GM19324 (cell line): ENCODE results near the gene ELOVL4.

Experiments
- ATAC-seq: cut with Tn5 transposase; IDR thresholded peaks from one replicate; pipeline ENCODE4 v1.9.1; 2021; ENCODE audit warnings: mild to moderate bottlenecking, moderate library complexity; ENCODE audit not compliant: unreplicated experiment, low FRiP score

ELOVL4 gene

GRCh38 chr6:79922018-79922417, 25.3 kb downstream of the ELOVL4 start:
- no peak for ATAC-seq

GRCh38 chr6:79913369-79913768, 34.0 kb downstream of the ELOVL4 start:
- ATAC-seq: no peak

DNA sequence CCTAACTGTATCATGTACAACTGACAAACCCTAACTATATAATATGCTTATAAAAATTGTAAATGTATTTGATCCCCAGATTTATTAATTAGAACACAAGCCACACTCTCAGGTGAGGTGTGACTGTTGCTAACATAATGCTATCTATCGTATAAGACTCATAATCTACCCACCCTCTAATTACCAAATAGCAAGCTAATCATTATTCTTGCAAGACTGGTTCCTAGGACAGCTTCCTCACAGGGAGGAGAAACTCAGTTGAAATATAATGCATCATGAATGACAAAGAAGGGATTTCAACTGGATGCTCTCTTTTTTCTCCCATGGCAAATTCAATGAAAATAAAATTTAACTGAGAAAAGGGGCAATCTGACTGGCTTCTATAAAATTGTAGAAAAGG, 35.4 kb downstream of the ELOVL4 start:
- ATAC-seq: no peak

GRCh38 chr6:79909517-79909916, 37.8 kb downstream of the ELOVL4 start:
- no peak for ATAC-seq

GRCh38 chr6:79902046-79902445, 45.3 kb downstream of the ELOVL4 start:
- ATAC-seq: no peak

GRCh38 chr6:79898076-79898475, 49.3 kb downstream of the ELOVL4 start:
- ATAC-seq: no peak

- no peak for ATAC-seq
Measured at GRCh38 chr6:79896075-79896449, 51.3 kb downstream of the ELOVL4 start.

GRCh38 chr6:79895382-79896074, 51.8 kb downstream of the ELOVL4 start:
- no peak for ATAC-seq

GRCh38 chr6:79894939-79895338, 52.4 kb downstream of the ELOVL4 start:
- ATAC-seq: no peak

DNA sequence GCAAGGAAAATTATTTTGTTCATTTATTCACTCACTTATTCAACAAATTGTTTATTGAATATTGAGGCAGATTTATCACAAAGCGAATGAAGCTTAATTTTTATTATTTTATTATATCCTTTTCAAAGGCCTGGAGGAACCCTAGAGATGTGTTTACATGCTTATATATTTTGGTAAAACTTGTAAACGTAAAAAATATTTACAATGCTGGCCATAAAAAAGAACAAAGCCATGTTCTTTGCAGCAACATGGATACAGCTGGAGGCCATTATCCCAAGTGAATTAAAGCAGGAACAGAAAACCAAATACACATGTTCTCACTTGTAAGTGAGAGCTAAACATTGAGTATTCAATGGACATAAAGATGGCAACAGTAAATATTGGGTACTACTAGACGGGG, 58.8 kb downstream of the ELOVL4 start:
- ATAC-seq: no peak

DNA sequence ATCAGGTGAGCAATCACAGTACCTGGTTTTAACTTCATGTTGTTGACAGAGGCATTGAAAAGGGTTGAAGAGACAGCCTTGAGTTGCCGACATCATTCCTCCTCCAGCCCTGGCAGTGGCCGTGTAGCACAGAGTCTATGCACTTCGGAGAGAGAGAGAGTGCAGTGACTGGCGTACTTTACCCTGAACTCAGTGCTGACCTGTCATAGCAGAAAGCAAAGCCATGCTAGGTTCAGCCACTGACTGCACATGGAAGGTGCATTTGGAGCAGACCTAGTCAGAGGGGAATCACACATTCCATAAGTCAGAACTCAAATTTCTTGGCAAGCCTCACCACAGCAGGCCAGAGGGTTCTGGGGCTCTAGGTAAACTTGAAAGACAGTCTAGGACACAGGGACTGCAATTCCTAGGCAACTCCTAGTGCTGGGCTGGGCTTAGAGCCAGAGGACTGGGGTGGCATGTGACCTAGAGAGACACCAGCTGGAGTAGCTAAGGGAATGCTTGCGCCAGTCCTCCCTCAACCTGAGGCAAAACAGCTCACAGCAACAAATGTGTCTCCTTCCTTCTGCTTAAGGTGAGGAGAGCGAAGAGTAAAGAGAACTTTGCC, 69.1 kb downstream of the ELOVL4 start:
- no peak for ATAC-seq

DNA sequence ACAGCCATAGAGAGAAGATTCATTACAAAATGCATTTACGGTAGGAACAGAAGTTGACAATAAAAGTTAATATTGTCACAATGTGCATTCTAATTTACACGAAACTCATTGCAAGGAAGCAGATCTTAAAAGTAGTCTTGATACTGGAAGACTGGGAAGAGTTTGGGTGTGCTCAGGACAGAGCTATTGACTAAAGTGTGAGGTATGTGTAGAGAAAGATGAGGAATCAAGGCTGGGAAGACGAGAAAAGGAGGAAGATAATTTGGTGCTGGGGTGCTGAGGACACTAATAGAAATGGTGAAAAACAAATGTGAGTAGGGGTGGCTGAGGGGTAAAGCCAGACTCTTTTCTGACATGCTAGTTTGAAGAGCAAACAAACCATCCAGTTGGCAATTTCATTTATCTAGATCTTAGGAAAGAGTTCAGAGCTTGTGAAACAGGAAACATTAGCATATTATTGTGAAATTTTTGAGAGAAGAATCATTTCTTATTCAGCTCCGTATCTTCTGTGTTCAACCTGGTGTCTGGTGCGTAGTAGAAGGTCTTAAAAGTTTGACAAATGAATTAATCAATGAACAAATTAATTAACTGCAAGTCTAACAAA, 72.7 kb downstream of the ELOVL4 start:
- no peak for ATAC-seq

DNA sequence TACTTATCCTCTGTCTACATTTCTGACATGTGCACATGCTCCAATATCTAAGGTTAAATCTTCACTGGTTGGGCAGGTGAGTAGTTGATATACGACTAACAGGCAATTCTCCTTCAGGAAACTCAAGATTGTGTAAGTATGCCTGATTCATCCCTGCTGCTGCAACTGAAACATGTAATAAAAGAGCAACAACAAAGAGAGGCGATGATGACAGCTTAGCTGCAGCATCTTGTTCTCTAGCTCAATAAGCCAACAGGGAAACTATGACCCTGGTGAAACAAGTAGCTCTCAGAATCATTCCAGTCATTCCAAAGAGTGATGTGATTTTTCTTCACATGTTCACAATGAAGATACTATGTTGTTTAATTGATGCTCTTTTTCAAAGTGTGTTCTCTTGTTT, 74.4 kb downstream of the ELOVL4 start:
- no peak for ATAC-seq

DNA sequence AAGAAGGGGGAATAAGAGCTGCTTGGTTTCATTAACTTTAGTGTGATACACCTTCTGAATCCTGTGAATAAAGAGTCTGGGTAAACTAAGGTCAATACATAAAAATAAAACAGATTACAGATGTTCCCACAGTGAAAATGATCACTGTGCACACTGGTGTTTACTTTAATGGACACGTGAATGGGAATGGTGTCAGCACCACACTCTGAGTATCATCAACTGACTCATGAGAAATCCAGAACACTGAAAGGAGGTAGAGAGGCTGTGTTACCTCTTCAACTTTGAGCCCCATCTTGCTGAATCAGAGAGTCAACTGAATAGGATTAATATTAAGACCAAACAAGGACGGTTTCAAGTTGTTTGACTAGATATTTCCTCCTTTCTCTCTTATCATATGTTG, 75.0 kb downstream of the ELOVL4 start:
- ATAC-seq: no peak

DNA sequence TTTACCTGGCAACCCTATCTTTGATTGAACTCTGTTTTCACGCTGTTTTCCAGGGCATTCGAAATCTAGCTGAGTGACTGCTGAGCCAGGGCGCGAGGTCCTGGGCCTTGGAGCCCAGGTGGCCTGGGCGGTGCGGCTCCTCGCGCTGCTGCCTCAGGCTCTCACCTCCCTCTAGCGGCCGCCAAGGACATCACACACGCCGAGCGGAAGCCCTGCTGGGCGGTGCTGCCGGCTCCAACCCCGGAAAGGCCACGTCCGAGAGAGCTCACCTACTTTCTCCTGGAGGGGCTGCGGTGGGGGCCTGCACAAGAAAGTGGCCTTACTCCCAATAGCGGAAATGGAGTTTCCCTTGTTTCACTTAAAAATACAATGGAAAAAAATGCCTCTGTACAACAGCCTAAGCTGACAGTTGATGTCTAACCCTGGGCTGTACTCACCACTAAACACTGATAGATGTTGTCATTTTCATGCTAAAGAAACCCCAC, 77.7 kb downstream of the ELOVL4 start:
- peak; percentile 100 for ATAC-seq

- no peak for ATAC-seq
Measured at GRCh38 chr6:79869184-79869583, 78.2 kb downstream of the ELOVL4 start.

DNA sequence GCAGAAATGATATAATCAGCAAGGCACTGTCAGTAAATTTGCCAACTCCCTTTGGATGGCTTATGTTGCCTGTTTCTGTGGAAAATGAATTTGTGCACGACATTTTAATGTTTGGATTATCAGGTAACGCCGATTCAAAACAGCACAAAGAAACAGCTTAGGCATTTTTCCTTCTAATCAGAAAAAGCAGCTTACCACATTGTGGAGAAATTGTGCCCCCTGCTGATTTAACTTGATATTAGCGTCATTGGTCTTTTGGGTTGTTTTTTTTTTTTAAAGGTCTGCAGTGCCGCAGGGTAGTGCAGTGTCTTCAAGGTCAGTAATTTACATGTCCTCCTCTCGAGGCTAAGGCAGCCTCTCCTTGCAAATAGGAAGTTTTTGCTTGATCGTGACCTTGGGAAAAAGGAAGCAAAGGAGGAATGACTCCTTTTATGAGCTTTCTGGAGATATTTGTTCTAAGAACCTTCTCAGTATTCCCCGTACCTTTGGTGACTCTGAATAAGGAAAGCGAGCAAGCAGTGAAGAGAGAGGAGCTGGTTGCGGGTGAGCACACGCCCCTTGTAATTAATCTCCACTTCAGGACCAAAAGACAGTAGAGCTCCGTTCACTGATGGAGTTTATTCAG, 79.1 kb downstream of the ELOVL4 start:
- ATAC-seq: peak; percentile 36
